ENCODE data around the gene ABCA10.

GRCh38 chr17:69254187-69254586, 25.6 kb upstream of the ABCA10 start:
- TF ChIP-seq CTCF (IDR thresholded peaks at IDR 0.05) (no peak), POLR2A (IDR thresholded peaks at IDR 0.05) (no peak), EP300 (IDR thresholded peaks at IDR 0.05) (no peak), POLR2AphosphoS5 (IDR thresholded peaks at IDR 0.05) (no peak)
